ENCODE results near the gene ADGRL1.

ADGRL1 gene

GRCh38 chr19:14107581-14108461 is 98.1 kb downstream of the ADGRL1 start:
- no peak for DNase-seq

GRCh38 chr19:14106840-14107239 is 99.1 kb downstream of the ADGRL1 start:
- DNase-seq = no peak

GRCh38 chr19:14105680-14106079 is 100.3 kb downstream of the ADGRL1 start:
- no peak for DNase-seq

- no peak for DNase-seq
Observed at GRCh38 chr19:14103310-14103709, 102.7 kb downstream of the ADGRL1 start.

- no peak for DNase-seq
Observed at GRCh38 chr19:14102756-14103155, 103.2 kb downstream of the ADGRL1 start.

GRCh38 chr19:14102102-14102696 is 103.8 kb downstream of the ADGRL1 start:
- DNase-seq = no peak

GRCh38 chr19:14101003-14101545 is 104.9 kb downstream of the ADGRL1 start:
- DNase-seq = no peak
